Measurements from ENCODE around the gene PEX19. TPM values are rescaled to one million over a fixed set of nuclear protein-coding genes. Genes with fewer than 3 reads are reported as not detected.

The PEX19 gene
- total RNA-seq, 1 donor from 2014 or later, result 68.9 TPM

DNA sequence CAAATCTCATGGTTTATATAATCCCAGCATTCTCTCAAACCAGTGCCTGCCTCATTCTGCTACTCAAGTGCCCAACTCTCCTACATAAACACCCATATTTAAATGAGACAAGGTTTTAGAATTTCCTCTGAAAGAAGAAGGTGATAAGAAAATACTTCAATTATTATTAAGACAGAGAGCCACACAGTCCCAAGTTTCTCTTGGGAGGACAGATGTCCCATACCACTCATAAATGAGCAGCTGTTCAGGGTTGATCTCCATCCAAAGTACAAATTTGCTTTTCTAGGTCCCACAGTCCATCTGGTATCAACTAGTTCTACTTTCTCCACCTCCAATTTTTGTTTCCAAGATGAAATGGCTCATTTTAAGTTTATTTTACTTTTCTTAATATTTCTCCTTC is 33.9 kb downstream of the PEX19 start:
- no peak for DNase-seq (ENCODE audit: low spot score)
- intact Hi-C loops (cut with DNase I), result no loop called here

GRCh38 chr1:160247053-160247452 is 37.9 kb downstream of the PEX19 start:
- intact Hi-C loops (cut with DNase I), result no loop called here
- DNase-seq (ENCODE audit: low spot score), result no peak

- intact Hi-C loops (cut with DNase I), result no loop called here
Measured at GRCh38 chr1:160245434-160245833, 39.5 kb downstream of the PEX19 start.

DNA sequence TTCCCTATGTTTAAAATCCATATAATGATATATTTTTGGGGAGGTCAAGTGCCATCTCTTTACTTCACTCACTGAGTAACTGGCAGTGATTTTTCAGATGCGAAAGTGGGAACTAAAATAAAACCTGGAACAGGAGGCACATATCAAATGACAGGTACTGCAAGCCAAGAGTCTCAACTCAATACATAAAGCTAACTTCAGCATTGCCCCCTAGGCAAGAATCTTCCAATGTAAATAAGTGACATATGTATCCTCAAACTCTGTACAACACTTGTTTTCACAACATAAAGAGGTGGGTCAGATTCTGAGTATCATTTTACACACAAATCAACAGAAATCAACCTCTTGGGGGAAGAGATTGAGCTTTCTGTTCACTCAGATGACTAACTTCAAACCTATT is 40.7 kb downstream of the PEX19 start:
- DNase-seq (ENCODE audit: low spot score), result no peak
- intact Hi-C loops (cut with DNase I), result no loop called here

More at GRCh38 chr1:160245434-160245833, 39.5 kb downstream of the PEX19 start:
- DNase-seq (ENCODE audit: low spot score), result no peak

- intact Hi-C loops (cut with DNase I), result no loop called here
- no peak for DNase-seq (ENCODE audit: low spot score)
Measured at GRCh38 chr1:160243767-160244166, 41.2 kb downstream of the PEX19 start.

GRCh38 chr1:160239582-160240299 is 45.2 kb downstream of the PEX19 start:
- no peak for DNase-seq (ENCODE audit: low spot score)
- intact Hi-C loops (cut with DNase I), result no loop called here

DNA sequence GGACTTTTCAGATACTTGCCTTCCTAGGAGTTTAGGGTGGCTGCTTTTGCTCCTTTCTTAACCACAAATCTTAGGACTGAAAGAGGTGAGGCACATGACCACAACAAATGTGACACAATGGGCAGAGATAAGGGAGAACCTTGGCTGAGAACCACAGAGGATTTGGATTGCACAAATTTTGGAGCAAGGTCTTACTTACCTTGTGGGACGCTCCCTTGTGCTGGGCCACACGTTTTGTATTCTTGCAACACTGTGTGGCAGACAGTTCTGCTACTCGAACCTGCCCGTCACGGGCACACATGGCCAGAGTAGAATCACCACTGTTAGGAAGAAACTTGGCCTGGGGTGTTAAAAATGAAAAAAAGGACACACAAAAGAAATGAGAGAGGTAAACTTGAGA is 46.5 kb downstream of the PEX19 start:
- no peak for DNase-seq (ENCODE audit: low spot score)
- intact Hi-C loops (cut with DNase I), result no loop called here

- intact Hi-C loops (cut with DNase I), result no loop called here
- no peak for DNase-seq (ENCODE audit: low spot score)
Measured at GRCh38 chr1:160237558-160237957, 47.4 kb downstream of the PEX19 start.

DNA sequence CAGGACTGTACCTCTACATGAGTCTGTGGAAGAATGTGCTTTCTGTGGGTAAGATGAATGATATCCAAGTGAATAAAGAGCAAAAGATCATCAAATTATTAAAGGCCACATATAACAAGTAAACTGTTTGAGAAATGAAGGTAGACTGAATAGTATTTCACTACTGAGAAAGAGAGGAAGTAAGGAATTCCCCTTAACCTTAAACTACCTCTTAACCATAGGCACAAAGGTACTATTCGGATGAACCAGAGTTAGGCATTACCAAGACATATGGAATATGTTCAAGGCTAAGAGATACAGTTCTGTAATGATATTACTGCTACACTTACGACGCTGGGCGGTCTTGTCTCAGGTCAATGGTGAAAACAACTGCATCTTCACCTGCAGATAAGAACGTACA is 48.1 kb downstream of the PEX19 start:
- intact Hi-C loops (cut with DNase I), result no loop called here
- no peak for DNase-seq (ENCODE audit: low spot score)

- intact Hi-C loops (cut with DNase I), result no loop called here
- no peak for DNase-seq (ENCODE audit: low spot score)
Measured at GRCh38 chr1:160232911-160233310, 52.0 kb downstream of the PEX19 start.

- intact Hi-C loops (cut with DNase I), result no loop called here
Measured at GRCh38 chr1:160228431-160228830, 56.5 kb downstream of the PEX19 start.

GRCh38 chr1:160227561-160227960 is 57.4 kb downstream of the PEX19 start:
- intact Hi-C loops (cut with DNase I), result no loop called here

More at GRCh38 chr1:160228431-160228830, 56.5 kb downstream of the PEX19 start:
- DNase-seq (ENCODE audit: low spot score), result no peak

DNA sequence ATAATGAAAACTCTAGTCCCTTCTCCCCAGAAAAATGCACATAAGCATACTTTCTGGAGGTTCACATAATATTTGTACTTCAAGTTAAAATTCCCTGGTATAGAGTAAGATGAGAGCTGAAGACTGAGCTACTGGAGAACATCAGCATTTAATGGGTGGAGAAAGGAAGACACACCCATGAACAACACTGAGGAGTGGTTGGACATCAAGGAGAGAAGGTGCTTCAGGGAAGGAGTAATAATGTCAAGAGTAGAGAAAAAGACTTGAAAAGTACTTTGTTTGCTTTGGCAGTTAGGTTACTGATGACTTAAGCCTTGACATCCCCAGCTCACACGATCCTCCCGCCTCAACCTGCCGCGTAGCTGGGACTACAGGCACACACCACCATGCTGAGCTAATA is 57.9 kb downstream of the PEX19 start:
- intact Hi-C loops (cut with DNase I), result no loop called here
- DNase-seq (ENCODE audit: low spot score), result no peak

More at GRCh38 chr1:160227561-160227960, 57.4 kb downstream of the PEX19 start:
- no peak for DNase-seq (ENCODE audit: low spot score)

Other genes starting within 250 kb of the PEX19 start
- 0.05 TPM for gene KCNJ10, start 215.0 kb downstream of the PEX19 start, total RNA-seq
- gene KCNJ9, start 203.6 kb downstream of the PEX19 start, total RNA-seq, result not detected
- 29.7 TPM for gene IGSF8, start 186.5 kb downstream of the PEX19 start, total RNA-seq
- gene ATP1A2, start 169.4 kb downstream of the PEX19 start, total RNA-seq, result 147 TPM
- 1.0 TPM for gene ATP1A4, start 133.5 kb downstream of the PEX19 start, total RNA-seq
- gene CASQ1, start 94.6 kb downstream of the PEX19 start, total RNA-seq, result 57.8 TPM
- gene PEA15, start 79.7 kb downstream of the PEX19 start, total RNA-seq, result 317 TPM
- gene DCAF8, start 22.6 kb downstream of the PEX19 start, total RNA-seq, result 123 TPM
- 118 TPM for gene COPA, start 58.1 kb upstream of the PEX19 start, total RNA-seq
- gene NCSTN, start 58.2 kb upstream of the PEX19 start, total RNA-seq, result 53.7 TPM
- not detected for gene NHLH1, start 81.9 kb upstream of the PEX19 start, total RNA-seq
- 1.4 TPM for gene VANGL2, start 115.4 kb upstream of the PEX19 start, total RNA-seq
- gene SLAMF6, start 238.1 kb upstream of the PEX19 start, total RNA-seq, result 0.13 TPM

All from cardiac septum (tissue), 1 donor.